HL-60 (cell line): ENCODE measurements around the gene FAM53A.

Experiments
- DNase-seq, 2 experiments: peaks; one replicate each; pipeline ENCODE4 v3.0.0-alpha.2; 2010 to 2020; ENCODE audit warnings: low read depth in 1 of 2, low spot score in 1 of 2
- H3K27ac ChIP-seq: fragments of 250-450 bp; sonication (Bioruptor Pico); replicated peaks from 2 replicates; pipeline ENCODE4 v1.5.1; 2020; ENCODE audit warnings: mild to moderate bottlenecking, moderate library complexity
- H3K27me3 ChIP-seq: fragments of 250-450 bp; sonication (Bioruptor Pico); 2 replicates; pipeline ENCODE4 v1.5.1; 2021; ENCODE audit warnings: mild to moderate bottlenecking, moderate library complexity; ENCODE audit not compliant: insufficient read depth, poor library complexity, severe bottlenecking
- H3K4me3 ChIP-seq: replicated peaks from 2 replicates; pipeline ENCODE4 v1.5.1; 2011; ENCODE audit warnings: mild to moderate bottlenecking, control low read depth, low read length; ENCODE audit not compliant: insufficient read depth
- CTCF ChIP-seq: IDR thresholded peaks from one replicate; pipeline ENCODE4 v1.5.1; 2011; ENCODE audit warnings: low read length, control low read depth, inconsistent platforms; ENCODE audit not compliant: insufficient read depth
- GABPA ChIP-seq: IDR thresholded peaks from 2 replicates; pipeline ENCODE4 v1.6.1; 2012; ENCODE audit warnings: low read depth
- POLR2AphosphoS5 ChIP-seq: IDR thresholded peaks from 2 replicates; pipeline ENCODE4 v1.6.1; 2012; ENCODE audit warnings: low read depth
- REST ChIP-seq: IDR thresholded peaks from 2 replicates; pipeline ENCODE4 v1.6.1; 2012; ENCODE audit warnings: low read depth; ENCODE audit not compliant: insufficient replicate concordance
- SPI1 ChIP-seq: IDR thresholded peaks from 2 replicates; pipeline ENCODE4 v1.6.1; 2012; ENCODE audit warnings: low read depth, mild to moderate bottlenecking, borderline replicate concordance

FAM53A gene

GRCh38 chr4:1655676-1656075 is 28.4 kb downstream of the FAM53A start:
- no peak overlapping the region for H3K27ac ChIP-seq
- no peak for DNase-seq
- H3K4me3 ChIP-seq, result no peak overlapping the region
- no peaks in the 10 kb centered on the region for H3K27me3 ChIP-seq
- no peak for TF ChIP-seq CTCF
- TF ChIP-seq POLR2AphosphoS5, result no peak
- no peak for TF ChIP-seq SPI1
- no peak for TF ChIP-seq GABPA
- no peak for TF ChIP-seq REST

GRCh38 chr4:1655081-1655480 is 29.0 kb downstream of the FAM53A start:
- H3K4me3 ChIP-seq, result no peak overlapping the region
- no peak for TF ChIP-seq CTCF
- no peak for TF ChIP-seq SPI1
- no peak for TF ChIP-seq REST
- TF ChIP-seq GABPA, result no peak
- no peak for TF ChIP-seq POLR2AphosphoS5
- DNase-seq, result no peak

GRCh38 chr4:1654216-1654955 is 29.7 kb downstream of the FAM53A start:
- Histone ChIP-seq H3K4me3 (no peak overlapping the region), H3K27me3 (no peaks in the 10 kb centered on the region), H3K27ac (no peak overlapping the region)
- TF ChIP-seq REST (no peak), CTCF (no peak), GABPA (no peak), POLR2AphosphoS5 (no peak), SPI1 (no peak)
- no peak for DNase-seq

More at GRCh38 chr4:1655081-1655480, 29.0 kb downstream of the FAM53A start:
- Histone ChIP-seq H3K27me3 (no peaks in the 10 kb centered on the region), H3K27ac (no peak overlapping the region)
